ENCODE data around the gene SCGB1D2.
"Not testable (repeated sequence)": the region's sequence is repeated elsewhere in the genome, so short reads cannot be mapped to it uniquely, and the experiment has no call there.

The SCGB1D2 gene

DNA sequence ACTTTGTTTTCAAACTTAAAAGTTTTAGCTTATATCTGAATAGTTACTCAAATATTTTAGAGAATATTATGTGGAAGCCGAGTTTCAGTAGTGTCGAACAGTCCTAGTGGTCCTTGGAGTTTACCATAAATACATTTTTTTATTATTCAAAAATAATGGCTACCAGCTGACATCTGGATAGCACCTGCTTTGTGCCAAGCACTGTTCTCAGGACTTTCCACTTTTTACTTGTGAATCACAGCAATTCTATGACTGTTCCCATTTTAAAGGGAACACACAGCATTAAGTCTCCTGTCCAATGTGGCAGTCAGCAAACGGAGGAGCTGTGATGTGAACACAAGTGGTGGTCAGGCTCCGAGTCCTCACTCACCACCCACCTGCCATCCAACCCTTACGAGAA is 37.6 kb upstream of the SCGB1D2 start:
- no peak for DNase-seq (ENCODE audit: extremely low spot score)
- POLR2A ChIA-PET: no interaction called here
- CTCF ChIA-PET: no interaction called here
- TF ChIP-seq FOXM1 (IDR thresholded peaks at IDR 0.05; ENCODE audit: borderline replicate concordance) (no peak), BHLHE40 (IDR thresholded peaks at IDR 0.05; ENCODE audit: borderline replicate concordance) (no peak), ELF4 (IDR thresholded peaks at IDR 0.05) (no peak), ARNT (IDR thresholded peaks at IDR 0.05) (no peak), FOXK2 (IDR thresholded peaks at IDR 0.05) (no peak), SP1 (IDR thresholded peaks at IDR 0.05) (no peak), CTBP1 (IDR thresholded peaks at IDR 0.05; ENCODE audit: borderline replicate concordance) (no peak), L3MBTL2 (conservative IDR thresholded peaks at IDR 0.05) (no peak), FOXA1 (IDR thresholded peaks at IDR 0.05) (no peak), NFRKB (IDR thresholded peaks at IDR 0.05) (no peak), HDGF (IDR thresholded peaks at IDR 0.05; ENCODE audit: borderline replicate concordance) (no peak), ZNF384 (IDR thresholded peaks at IDR 0.05) (no peak), SUZ12 (IDR thresholded peaks at IDR 0.05) (no peak), LEF1 (IDR thresholded peaks at IDR 0.05; ENCODE audit: borderline replicate concordance) (no peak), TARDBP (IDR thresholded peaks at IDR 0.05) (no peak)
- TF ChIP-seq, protein P1, sequence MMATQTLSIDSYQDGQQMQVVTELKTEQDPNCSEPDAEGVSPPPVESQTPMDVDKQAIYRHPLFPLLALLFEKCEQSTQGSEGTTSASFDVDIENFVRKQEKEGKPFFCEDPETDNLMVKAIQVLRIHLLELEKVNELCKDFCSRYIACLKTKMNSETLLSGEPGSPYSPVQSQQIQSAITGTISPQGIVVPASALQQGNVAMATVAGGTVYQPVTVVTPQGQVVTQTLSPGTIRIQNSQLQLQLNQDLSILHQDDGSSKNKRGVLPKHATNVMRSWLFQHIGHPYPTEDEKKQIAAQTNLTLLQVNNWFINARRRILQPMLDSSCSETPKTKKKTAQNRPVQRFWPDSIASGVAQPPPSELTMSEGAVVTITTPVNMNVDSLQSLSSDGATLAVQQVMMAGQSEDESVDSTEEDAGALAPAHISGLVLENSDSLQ (IDR thresholded peaks at IDR 0.05): no peak

DNA sequence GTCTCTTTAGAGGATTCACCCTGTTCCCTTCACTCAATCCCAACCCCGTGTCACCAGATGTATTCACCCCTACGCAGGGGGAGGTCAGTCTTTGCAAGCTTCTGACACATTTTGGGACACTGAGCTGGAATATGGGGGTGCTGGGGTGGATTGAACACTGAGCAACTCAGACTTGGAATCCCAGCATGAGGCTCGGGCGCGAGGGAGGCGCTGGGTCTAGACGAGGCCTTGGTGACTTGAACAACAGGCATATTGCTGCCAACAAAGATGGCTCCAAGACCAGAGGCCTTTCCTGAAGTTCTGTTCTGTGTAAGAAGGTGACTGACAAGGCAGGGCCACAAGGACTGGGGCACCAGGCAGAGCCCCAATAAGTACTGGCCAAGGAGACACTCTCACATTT is 36.6 kb upstream of the SCGB1D2 start:
- ChIA-PET POLR2A (no interaction called here), CTCF (no interaction called here)
- DNase-seq (ENCODE audit: extremely low spot score): no peak
- TF ChIP-seq ARNT (IDR thresholded peaks at IDR 0.05): no peak
- no peak for TF ChIP-seq FOXA1 (IDR thresholded peaks at IDR 0.05)
- no peak for TF ChIP-seq ELF4 (IDR thresholded peaks at IDR 0.05)
- no peak for TF ChIP-seq L3MBTL2 (conservative IDR thresholded peaks at IDR 0.05)
- TF ChIP-seq ZNF384 (IDR thresholded peaks at IDR 0.05): no peak
- TF ChIP-seq HDGF (IDR thresholded peaks at IDR 0.05; ENCODE audit: borderline replicate concordance): no peak
- no peak for TF ChIP-seq SP1 (IDR thresholded peaks at IDR 0.05)
- TF ChIP-seq SUZ12 (IDR thresholded peaks at IDR 0.05): no peak
- TF ChIP-seq FOXM1 (IDR thresholded peaks at IDR 0.05; ENCODE audit: borderline replicate concordance): no peak
- TF ChIP-seq, protein P1 (IDR thresholded peaks at IDR 0.05): no peak
- no peak for TF ChIP-seq CTBP1 (IDR thresholded peaks at IDR 0.05; ENCODE audit: borderline replicate concordance)
- TF ChIP-seq TARDBP (IDR thresholded peaks at IDR 0.05): no peak
- no peak for TF ChIP-seq LEF1 (IDR thresholded peaks at IDR 0.05; ENCODE audit: borderline replicate concordance)
- TF ChIP-seq NFRKB (IDR thresholded peaks at IDR 0.05): no peak
- TF ChIP-seq FOXK2 (IDR thresholded peaks at IDR 0.05): no peak
- TF ChIP-seq BHLHE40 (IDR thresholded peaks at IDR 0.05; ENCODE audit: borderline replicate concordance): no peak

DNA sequence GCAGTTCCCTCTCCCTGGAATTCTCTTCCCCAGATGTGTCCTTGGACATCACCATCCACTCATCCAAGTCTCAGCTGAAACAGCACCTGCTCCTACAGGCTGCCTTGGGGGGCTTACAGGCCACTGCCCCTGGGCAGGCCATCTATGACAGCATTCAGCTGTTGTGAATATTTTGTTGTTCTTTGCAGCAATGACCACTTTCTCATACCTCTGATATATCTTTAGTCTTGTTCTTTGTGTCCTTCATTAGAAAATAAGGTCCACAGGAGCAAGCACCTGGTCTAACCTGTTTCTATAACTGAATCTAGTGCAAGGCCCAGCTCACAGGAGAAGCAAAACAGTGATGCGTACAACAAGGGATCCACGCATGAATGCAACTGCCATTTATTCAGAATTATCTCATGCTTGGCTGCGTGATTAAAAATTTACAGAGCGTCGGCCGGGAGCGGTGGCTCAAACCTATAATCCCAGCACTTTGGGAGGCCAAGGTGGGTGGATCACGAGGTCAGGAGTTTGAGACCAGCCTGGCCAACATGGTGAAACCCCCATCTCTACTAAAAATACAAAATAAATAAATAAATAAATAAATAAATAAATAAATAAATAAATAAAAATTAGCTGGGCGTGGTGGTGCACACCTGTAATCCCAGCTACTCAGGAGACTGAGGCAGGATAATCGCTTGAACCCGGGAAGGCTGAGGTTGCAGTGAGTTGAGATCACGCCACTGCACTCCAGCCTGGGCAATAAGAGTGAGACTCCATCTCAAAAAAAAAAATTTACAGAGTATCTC is 35.6 kb upstream of the SCGB1D2 start:
- DNase-seq (ENCODE audit: extremely low spot score): not testable (repeated sequence)

DNA sequence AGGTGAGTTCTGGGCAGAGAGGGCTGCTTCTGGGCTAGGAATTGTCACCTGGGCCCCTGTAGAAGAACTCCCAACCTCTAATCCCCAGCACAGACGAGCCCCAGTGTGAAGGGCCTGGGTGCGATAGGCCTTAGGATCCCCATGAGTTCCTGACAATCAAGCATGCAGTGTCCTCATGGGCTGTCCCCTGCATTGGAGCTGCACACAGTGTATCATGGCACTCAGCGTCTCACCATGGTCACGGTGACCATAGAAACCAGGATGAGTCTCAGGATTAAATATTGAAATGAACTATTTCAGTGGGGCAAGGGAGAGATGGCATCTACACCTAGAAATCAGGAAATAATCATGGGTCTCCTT is 33.3 kb upstream of the SCGB1D2 start:
- DNase-seq (ENCODE audit: extremely low spot score): no peak
- CTCF ChIA-PET: interaction anchor here (0.6 to 1.7 kb wide), 2 partner anchors 37 to 1705 kb away, joined by 3 to 5 read pairs; no protein-coding TSS in a partner anchor
- POLR2A ChIA-PET: no interaction called here

More for the DNA sequence above, 35.6 kb upstream of the SCGB1D2 start:
- CTCF ChIA-PET, POLR2A ChIA-PET: not testable (repeated sequence)

DNA sequence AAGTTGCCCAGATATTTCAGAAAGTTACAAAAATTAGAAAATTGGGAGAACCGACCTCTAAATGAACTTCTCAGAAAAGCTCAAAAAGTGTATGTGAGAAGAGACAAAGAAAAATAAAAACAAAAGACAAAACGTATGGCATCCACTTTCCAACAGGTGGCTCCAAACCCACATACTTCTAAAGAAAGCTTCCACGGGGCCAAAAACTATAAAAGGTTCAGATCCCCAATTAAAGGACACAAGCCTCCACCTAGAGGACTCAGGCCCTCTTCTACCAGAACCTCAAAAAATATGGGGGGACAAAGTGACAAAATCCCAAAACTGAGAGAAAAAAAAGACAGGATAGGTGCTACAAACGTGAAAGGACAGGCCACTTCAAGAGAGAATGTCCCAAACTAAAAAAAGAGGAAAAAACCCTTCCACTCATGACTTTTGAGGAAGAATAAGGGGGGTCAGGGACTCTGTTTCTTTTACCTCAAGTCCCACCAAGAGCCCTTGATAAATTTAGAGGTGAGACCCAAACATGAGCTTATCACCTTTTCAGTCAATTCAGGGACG is 24.8 kb upstream of the SCGB1D2 start:
- CTCF ChIA-PET: interaction anchor here (0.6 to 1.5 kb wide), 2 partner anchors 46 to 322 kb away, joined by 3 to 6 read pairs; no protein-coding TSS in a partner anchor
- DNase-seq (ENCODE audit: extremely low spot score): peak; percentile 27
- POLR2A ChIA-PET: no interaction called here
- no peak for TF ChIP-seq BHLHE40 (IDR thresholded peaks at IDR 0.05; ENCODE audit: borderline replicate concordance)
- no peak for TF ChIP-seq FOXM1 (IDR thresholded peaks at IDR 0.05; ENCODE audit: borderline replicate concordance)
- TF ChIP-seq LEF1 (IDR thresholded peaks at IDR 0.05; ENCODE audit: borderline replicate concordance): no peak
- TF ChIP-seq SUZ12 (IDR thresholded peaks at IDR 0.05): no peak
- no peak for TF ChIP-seq SP1 (IDR thresholded peaks at IDR 0.05)
- TF ChIP-seq NFRKB (IDR thresholded peaks at IDR 0.05): no peak

More for the DNA sequence above, 33.3 kb upstream of the SCGB1D2 start:
- TF ChIP-seq TARDBP (IDR thresholded peaks at IDR 0.05) (no peak), FOXM1 (IDR thresholded peaks at IDR 0.05; ENCODE audit: borderline replicate concordance) (no peak)

DNA sequence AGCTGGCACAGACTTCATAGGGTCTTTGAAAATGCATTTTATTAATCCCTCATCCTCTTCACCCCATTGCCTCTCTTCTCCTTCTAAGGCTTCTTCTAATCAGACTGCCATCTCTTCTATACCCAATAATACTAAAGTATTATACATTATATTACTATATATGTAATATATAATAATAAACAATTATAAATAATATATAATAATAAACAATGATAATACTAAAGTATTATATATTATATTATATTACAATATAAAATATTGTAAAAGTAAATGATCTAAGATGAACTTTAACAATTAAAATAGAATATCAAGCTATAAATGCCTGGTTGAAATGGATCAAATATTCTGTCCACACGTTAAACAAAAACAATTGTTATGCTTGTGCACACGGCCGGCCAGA is 20.5 kb upstream of the SCGB1D2 start:
- DNase-seq (ENCODE audit: extremely low spot score): no peak
- ChIA-PET POLR2A (no interaction called here), CTCF (interaction anchor here (1.1 kb wide), 1 partner anchor 14 kb away, joined by 3 read pairs; no protein-coding TSS in a partner anchor)
- TF ChIP-seq BHLHE40 (IDR thresholded peaks at IDR 0.05; ENCODE audit: borderline replicate concordance): no peak

DNA sequence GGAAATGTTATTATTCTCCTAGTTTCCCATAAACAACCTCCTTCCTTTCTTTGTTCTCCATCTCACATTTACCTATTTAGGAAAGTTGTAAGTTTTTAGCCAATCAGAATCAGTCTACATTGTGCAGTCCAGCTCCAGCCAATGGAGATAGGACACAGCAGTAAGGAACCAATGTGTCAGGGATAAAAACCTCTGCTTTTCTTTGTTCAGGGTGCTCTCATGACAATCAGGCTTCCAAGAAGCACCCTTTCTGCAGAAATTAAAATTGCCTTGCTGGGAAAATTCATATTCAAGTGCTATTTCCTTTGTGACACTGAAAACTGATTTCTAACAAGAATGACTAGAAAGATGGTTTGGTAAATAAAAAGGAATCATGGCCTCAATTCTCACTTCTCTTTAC is 18.9 kb upstream of the SCGB1D2 start:
- POLR2A ChIA-PET: no interaction called here
- no peak for DNase-seq (ENCODE audit: extremely low spot score)
- no peak for TF ChIP-seq SUZ12 (IDR thresholded peaks at IDR 0.05)
- TF ChIP-seq FOXK2 (IDR thresholded peaks at IDR 0.05): no peak
- TF ChIP-seq HDGF (IDR thresholded peaks at IDR 0.05; ENCODE audit: borderline replicate concordance): no peak
- TF ChIP-seq TARDBP (IDR thresholded peaks at IDR 0.05): no peak
- TF ChIP-seq, protein P1 (IDR thresholded peaks at IDR 0.05): no peak
- no peak for TF ChIP-seq CTBP1 (IDR thresholded peaks at IDR 0.05; ENCODE audit: borderline replicate concordance)
- TF ChIP-seq NFRKB (IDR thresholded peaks at IDR 0.05): no peak
- TF ChIP-seq ZNF384 (IDR thresholded peaks at IDR 0.05): no peak
- TF ChIP-seq FOXA1 (IDR thresholded peaks at IDR 0.05): no peak
- no peak for TF ChIP-seq BHLHE40 (IDR thresholded peaks at IDR 0.05; ENCODE audit: borderline replicate concordance)
- TF ChIP-seq SP1 (IDR thresholded peaks at IDR 0.05): no peak
- TF ChIP-seq FOXM1 (IDR thresholded peaks at IDR 0.05; ENCODE audit: borderline replicate concordance): no peak
- TF ChIP-seq LEF1 (IDR thresholded peaks at IDR 0.05; ENCODE audit: borderline replicate concordance): no peak
- TF ChIP-seq ELF4 (IDR thresholded peaks at IDR 0.05): no peak
- CTCF ChIA-PET: no interaction called here
